HG03432 (cell line): ENCODE results near the gene MLANA.
A peak's percentile ranks its signal among the peaks of the same experiment; 100 is the strongest.

ENCODE experiments used
- ATAC-seq: cut with Tn5 transposase; IDR thresholded peaks from one replicate; pipeline ENCODE4 v1.9.1; 2021; ENCODE audit warnings: mild to moderate bottlenecking, moderate library complexity; ENCODE audit not compliant: unreplicated experiment

MLANA gene

DNA sequence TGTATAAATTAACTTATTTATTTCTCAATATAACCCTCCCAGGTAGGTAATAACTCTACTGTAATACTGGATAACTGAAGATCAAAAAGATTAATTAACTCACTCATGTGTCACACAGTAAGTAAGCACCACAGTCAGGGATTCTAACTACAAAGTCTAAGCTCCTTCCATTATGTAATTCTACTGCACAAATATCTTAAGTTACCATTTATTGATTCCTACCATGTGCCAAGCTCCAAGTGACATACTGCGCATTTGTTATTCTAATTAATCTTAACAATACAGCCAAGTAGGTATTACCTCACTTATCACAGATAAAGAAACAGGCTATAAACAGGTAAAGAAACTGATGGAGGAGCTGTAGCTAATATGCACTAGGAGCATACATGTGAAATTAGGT is 66.5 kb downstream of the MLANA start:
- ATAC-seq: no peak

DNA sequence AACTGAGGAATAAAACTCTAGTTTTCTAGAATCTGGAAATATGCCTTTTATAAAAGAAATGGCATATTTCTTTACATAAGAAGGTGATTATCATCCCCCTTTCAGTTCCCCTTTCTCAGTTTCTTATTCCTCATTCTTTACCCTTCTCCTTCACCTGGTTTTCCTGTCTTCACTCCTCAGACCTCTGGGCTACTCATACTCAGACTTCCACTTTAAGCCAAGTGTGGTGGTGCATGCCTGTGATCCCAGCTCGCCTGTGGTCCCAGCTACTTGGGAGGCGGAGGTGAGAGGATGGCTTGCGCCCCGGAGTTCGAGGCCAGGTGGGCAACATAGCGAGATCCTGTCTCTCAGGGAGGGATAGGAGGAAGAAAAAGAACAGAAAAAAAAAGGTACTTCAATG is 67.6 kb downstream of the MLANA start:
- peak; percentile 48 for ATAC-seq
